Left renal cortex interstitium (tissue), 4 donors: ENCODE data around the gene ZNF45. TPM values are rescaled to one million over a fixed set of nuclear protein-coding genes. Genes with fewer than 3 reads are reported as not detected.
A peak's percentile ranks its signal among the peaks of the same experiment; 100 is the strongest.
"Not testable (repeated sequence)": the region's sequence is repeated elsewhere in the genome, so short reads cannot be mapped to it uniquely, and the experiment has no call there.

Experiments used
- DNase-seq, 4 donors: peaks; one replicate each; pipeline ENCODE4 v3.0.0-alpha.2; 2013; ENCODE audit warnings: low read depth in 4 of 4, low spot score in 2 of 4, missing footprints in 1 of 4
- polyA plus RNA-seq, 4 donors: library from polyadenylated mRNA; unstranded; fragments of 120-200 nt; gene quantifications; one replicate each; pipeline ENCODE4 v1.2.1, GENCODE V29; 2013; ENCODE audit not compliant: insufficient read length in 4 of 4

The ZNF45 gene
- polyA plus RNA-seq, 4 donors = 24.6 to 30.4 (median 26.9) TPM

GRCh38 chr19:43914051-43914450, 21.0 kb downstream of the ZNF45 start:
- no peak for DNase-seq

- DNase-seq = no peak
Observed at GRCh38 chr19:43913383-43913782, 21.7 kb downstream of the ZNF45 start.

- no peak for DNase-seq
Observed at GRCh38 chr19:43910884-43911283, 24.2 kb downstream of the ZNF45 start.

GRCh38 chr19:43908659-43909058, 26.4 kb downstream of the ZNF45 start:
- no peak for DNase-seq

- no peak for DNase-seq
Observed at GRCh38 chr19:43906774-43907173, 28.3 kb downstream of the ZNF45 start.

- DNase-seq = no peak
Observed at GRCh38 chr19:43905897-43906296, 29.2 kb downstream of the ZNF45 start.

GRCh38 chr19:43902399-43902798, 32.7 kb downstream of the ZNF45 start:
- DNase-seq = no peak

GRCh38 chr19:43901395-43902390, 33.4 kb downstream of the ZNF45 start:
- DNase-seq = peak; percentile 48 to 87 (median 66)

GRCh38 chr19:43895727-43896308, 39.3 kb downstream of the ZNF45 start:
- no peak for DNase-seq

- no peak for DNase-seq
Observed at GRCh38 chr19:43883864-43884263, 51.2 kb downstream of the ZNF45 start, which contains the start of gene ZNF404. TSS of gene ZNF404 (minus strand) at chr19:43883964.

- no peak for DNase-seq
Observed at GRCh38 chr19:43880483-43880882, 54.6 kb downstream of the ZNF45 start.

GRCh38 chr19:43872547-43873336, 62.3 kb downstream of the ZNF45 start:
- no peak for DNase-seq

- DNase-seq = not testable (repeated sequence)
Observed at GRCh38 chr19:43866923-43867322, 68.2 kb downstream of the ZNF45 start.

Other genes starting within 250 kb of the ZNF45 start
- not detected for gene IRGC, start 219.2 kb downstream of the ZNF45 start, polyA plus RNA-seq
- gene SMG9, start 180.3 kb downstream of the ZNF45 start, polyA plus RNA-seq = 10 to 100 TPM; 35.7 to 77.9 (median 58.0) TPM
- 1 to 10 TPM in 3 of 4 donors, under 1 TPM in 1; 0.90 to 2.6 (median 2.2) TPM for gene KCNN4, start 154.3 kb downstream of the ZNF45 start, polyA plus RNA-seq
- gene LYPD5, start 132.8 kb downstream of the ZNF45 start, polyA plus RNA-seq = under 1 TPM; 0.29 to 0.56 (median 0.40) TPM
- gene ZNF283, start 108.0 kb downstream of the ZNF45 start, polyA plus RNA-seq = 10 to 100 TPM; 12.0 to 22.0 (median 15.3) TPM
- gene ZNF404, start 51.3 kb downstream of the ZNF45 start, polyA plus RNA-seq = 10 to 100 TPM in 3 of 4 donors, 1 to 10 TPM in 1; 9.8 to 17.2 (median 12.1) TPM
- gene ZNF221, start 15.9 kb upstream of the ZNF45 start, polyA plus RNA-seq = 1 to 10 TPM; 4.2 to 9.1 (median 6.7) TPM
- gene ZNF155, start 48.9 kb upstream of the ZNF45 start, polyA plus RNA-seq = 10 to 100 TPM; 14.0 to 17.6 (median 14.9) TPM
- 1 to 10 TPM; 5.7 to 7.8 (median 7.4) TPM for gene ZNF230, start 67.7 kb upstream of the ZNF45 start, polyA plus RNA-seq
- gene ZNF222, start 90.1 kb upstream of the ZNF45 start, polyA plus RNA-seq = 1 to 10 TPM; 7.4 to 9.9 (median 8.8) TPM
- 10 to 100 TPM in 3 of 4 donors, 1 to 10 TPM in 1; 9.7 to 14.6 (median 12.9) TPM for gene ZNF223, start 116.8 kb upstream of the ZNF45 start, polyA plus RNA-seq
- 1 to 10 TPM; 2.8 to 6.7 (median 4.1) TPM for gene ZNF284, start 136.9 kb upstream of the ZNF45 start, polyA plus RNA-seq
- 10 to 100 TPM; 21.2 to 49.0 (median 31.9) TPM for gene ZNF224, start 159.1 kb upstream of the ZNF45 start, polyA plus RNA-seq
- 10 to 100 TPM in 1 of 4 donors, 1 to 10 TPM in 3; 9.6 to 11.3 (median 9.8) TPM for gene ZNF225, start 178.1 kb upstream of the ZNF45 start, polyA plus RNA-seq
- gene ZNF234, start 206.3 kb upstream of the ZNF45 start, polyA plus RNA-seq = 10 to 100 TPM in 3 of 4 donors, 1 to 10 TPM in 1; 9.8 to 21.3 (median 15.7) TPM
- gene ZNF226, start 229.8 kb upstream of the ZNF45 start, polyA plus RNA-seq = 10 to 100 TPM; 27.7 to 29.6 (median 29.0) TPM